CD4-positive, alpha-beta T cell treated with Interleukin-10 for 1 hour (primary cell): ENCODE measurements around the gene ANKDD1B.

Source experiments
- DNase-seq: peaks from one replicate; pipeline ENCODE4 v3.0.0-alpha.2; 2020

Gene ANKDD1B

GRCh38 chr5:75710637-75711036, 99.4 kb downstream of the ANKDD1B start:
- no peak for DNase-seq

- DNase-seq, result no peak
Measured at GRCh38 chr5:75711151-75711550, 99.9 kb downstream of the ANKDD1B start.

DNA sequence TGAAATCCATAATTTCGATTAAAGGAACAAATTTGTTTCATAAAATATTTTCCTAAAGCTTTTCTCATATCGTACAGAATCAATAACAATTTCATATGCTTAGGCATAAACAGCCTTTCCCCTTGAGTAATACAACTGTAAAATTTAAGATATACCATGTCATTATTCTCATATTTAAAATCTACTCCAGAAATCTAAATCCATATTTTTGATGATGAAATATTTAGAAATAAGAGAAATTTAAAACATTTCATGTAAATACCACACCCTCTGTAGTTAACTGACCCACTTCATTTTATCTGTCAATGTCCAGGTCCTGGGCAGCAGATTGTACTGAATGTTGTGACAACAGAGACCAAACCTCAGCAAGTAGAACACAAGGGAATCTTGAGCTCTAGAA, 100.8 kb downstream of the ANKDD1B start:
- no peak for DNase-seq

DNA sequence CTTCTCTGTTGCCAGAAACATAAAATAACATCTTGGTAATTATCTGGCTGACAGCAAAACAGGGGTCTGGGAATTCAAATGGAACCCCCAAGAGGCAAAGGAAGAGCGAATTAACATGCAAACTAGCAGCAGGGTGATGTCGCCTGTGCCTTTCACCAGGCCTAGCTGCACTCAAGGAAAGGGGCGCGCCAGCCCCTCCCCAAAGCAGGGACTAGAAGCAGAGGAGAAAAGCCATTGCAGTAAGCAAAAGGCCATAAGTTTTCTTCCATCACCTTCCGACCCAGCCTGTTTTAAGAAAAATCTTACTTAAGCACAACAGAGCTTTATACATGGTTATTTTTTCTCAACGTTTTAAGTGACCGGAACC, 105.4 kb downstream of the ANKDD1B start:
- no peak for DNase-seq

- peak; percentile 99 for DNase-seq
Measured at GRCh38 chr5:75717082-75717922, 106.0 kb downstream of the ANKDD1B start, which contains the start of gene POC5. TSS of gene POC5 (minus strand) at chr5:75717437. CDS start at chr5:75712937, 4,500 bp downstream.

GRCh38 chr5:75720882-75721281, 109.6 kb downstream of the ANKDD1B start:
- DNase-seq, result no peak
